ENCODE results near the gene MAP2K2.

The MAP2K2 gene

DNA sequence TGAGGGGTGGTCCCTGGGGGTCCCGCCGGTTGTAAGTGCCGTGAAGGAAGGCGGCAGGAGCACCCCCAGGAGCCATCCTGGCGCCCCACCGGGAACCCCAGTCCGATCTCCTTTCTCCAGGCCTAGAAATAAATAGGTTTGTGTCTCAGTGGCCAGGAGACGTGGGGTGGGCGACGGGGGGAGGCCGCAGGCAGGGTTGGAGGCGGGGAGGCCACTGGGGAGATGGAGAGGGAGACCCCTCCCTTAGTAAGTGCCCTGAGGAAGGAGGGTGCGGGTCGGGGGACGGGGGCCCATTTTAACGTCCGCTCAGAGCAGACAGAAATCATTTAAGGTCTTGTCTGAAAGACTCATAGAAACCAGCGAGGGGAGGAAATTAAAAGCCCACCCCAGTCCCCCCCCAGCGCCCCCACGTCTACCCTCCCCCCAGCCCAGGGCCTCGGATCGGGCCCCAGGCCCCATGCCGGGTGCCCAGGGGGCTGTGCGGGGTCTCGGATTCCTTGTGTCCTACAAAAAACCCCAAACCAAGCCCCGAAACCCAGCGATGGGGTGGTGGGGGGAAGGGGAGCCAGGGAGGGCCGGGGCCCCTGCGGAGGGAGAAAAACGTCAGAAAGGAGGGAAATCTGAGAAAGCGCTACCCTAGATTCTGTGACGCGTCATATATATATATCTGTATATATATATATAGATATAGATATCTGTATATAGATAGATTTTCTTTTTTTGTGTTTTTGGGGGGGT, 76.8 kb downstream of the MAP2K2 start:
- peak; percentile 35 for DNase-seq (ENCODE audit: low spot score)
- in situ Hi-C loops (cut with MboI; ENCODE audit: low pct_unique_long_range_greater_than_20kb, low sequenced_read_pairs, unreplicated experiment), result no loop called here
- TF ChIP-seq, protein P1, sequence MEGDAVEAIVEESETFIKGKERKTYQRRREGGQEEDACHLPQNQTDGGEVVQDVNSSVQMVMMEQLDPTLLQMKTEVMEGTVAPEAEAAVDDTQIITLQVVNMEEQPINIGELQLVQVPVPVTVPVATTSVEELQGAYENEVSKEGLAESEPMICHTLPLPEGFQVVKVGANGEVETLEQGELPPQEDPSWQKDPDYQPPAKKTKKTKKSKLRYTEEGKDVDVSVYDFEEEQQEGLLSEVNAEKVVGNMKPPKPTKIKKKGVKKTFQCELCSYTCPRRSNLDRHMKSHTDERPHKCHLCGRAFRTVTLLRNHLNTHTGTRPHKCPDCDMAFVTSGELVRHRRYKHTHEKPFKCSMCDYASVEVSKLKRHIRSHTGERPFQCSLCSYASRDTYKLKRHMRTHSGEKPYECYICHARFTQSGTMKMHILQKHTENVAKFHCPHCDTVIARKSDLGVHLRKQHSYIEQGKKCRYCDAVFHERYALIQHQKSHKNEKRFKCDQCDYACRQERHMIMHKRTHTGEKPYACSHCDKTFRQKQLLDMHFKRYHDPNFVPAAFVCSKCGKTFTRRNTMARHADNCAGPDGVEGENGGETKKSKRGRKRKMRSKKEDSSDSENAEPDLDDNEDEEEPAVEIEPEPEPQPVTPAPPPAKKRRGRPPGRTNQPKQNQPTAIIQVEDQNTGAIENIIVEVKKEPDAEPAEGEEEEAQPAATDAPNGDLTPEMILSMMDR (IDR thresholded peaks at IDR 0.05; ENCODE audit: extremely low read depth, insufficient read depth, missing control alignments), result no peak

DNA sequence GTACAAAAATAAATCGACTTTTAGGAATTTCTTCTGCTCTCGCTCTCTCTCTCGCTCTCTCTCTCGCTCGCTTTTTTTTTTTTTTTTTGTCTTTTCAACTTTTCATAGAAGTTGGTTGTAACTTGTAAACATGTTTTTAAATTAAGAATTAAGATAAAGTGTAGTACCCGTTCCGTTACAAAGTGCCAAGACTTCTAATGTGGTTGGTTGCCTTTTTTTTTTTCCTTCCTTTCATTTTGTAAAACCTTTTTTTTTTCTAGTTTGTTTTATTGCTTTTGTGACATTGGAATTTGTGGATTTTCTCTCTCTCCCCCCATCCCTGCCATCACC, 77.6 kb downstream of the MAP2K2 start:
- TF ChIP-seq, protein P1 (IDR thresholded peaks at IDR 0.05; ENCODE audit: extremely low read depth, insufficient read depth, missing control alignments), result no peak
- DNase-seq (ENCODE audit: low spot score), result no peak
- in situ Hi-C loops (cut with MboI; ENCODE audit: low pct_unique_long_range_greater_than_20kb, low sequenced_read_pairs, unreplicated experiment), result no loop called here

DNA sequence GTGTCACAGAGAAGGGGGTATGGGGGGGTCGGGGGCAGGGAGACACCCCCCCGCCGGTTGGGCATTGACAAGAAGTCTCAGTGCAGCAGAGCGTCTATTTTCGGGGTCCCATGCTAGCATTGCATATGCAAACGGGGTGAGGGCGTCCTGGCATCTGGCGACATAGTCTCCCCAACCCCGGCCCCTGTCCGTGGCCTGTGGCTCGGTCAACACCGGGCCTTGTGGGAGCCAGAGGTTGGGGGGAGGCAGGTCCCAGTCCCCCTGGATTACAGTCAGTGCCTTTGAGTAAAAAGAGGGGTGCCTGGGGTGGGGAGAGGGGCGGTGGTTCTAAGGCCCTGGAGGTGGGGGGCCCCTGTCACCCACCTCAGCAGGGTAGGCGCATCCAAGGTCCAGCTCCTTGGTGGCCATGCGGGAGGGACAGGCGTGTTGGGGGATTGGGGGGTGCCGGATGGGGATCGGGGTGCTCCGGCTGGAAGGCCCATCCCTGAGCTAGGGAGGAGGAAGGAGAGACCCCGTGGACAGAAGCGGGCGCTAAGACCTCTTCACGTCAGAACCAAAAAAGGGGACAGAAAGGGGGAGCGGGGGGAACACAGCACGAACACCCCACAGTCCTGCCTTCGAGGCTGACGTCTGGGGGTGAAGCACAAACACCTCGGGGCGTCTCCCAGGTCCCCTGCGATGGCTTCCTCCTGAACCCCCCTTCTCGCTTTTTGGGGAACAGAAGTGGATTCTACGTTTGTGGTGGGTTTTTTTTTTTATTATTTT, 78.1 kb downstream of the MAP2K2 start:
- peak; percentile 36 for DNase-seq (ENCODE audit: low spot score)
- in situ Hi-C loops (cut with MboI; ENCODE audit: low pct_unique_long_range_greater_than_20kb, low sequenced_read_pairs, unreplicated experiment), result no loop called here
- TF ChIP-seq, protein P1 (IDR thresholded peaks at IDR 0.05; ENCODE audit: extremely low read depth, insufficient read depth, missing control alignments), result no peak

DNA sequence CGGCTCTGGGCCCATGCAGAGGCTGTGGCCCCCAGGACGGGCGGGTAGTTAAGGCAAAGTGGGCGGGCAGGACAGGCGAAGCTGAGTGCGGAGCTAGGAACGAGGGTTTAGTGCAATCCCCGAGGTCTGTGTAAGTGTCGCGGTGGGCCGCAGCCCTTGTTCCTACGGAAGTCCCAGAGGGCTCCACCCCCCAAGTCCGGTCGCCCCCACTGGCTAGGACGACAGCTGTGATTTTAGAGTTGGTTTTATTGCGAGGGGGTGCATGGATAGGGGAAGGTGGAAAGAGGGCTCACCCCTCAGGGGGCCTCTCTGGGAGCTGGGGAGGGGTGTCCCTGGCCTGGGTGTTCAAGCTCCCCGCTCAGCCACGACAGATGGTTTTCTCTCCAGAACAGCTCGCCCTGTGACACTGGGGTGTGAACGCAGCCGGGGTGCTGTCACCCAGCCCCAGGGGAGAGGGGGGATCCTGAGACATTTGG, 78.9 kb downstream of the MAP2K2 start:
- in situ Hi-C loops (cut with MboI; ENCODE audit: low pct_unique_long_range_greater_than_20kb, low sequenced_read_pairs, unreplicated experiment), result no loop called here

DNA sequence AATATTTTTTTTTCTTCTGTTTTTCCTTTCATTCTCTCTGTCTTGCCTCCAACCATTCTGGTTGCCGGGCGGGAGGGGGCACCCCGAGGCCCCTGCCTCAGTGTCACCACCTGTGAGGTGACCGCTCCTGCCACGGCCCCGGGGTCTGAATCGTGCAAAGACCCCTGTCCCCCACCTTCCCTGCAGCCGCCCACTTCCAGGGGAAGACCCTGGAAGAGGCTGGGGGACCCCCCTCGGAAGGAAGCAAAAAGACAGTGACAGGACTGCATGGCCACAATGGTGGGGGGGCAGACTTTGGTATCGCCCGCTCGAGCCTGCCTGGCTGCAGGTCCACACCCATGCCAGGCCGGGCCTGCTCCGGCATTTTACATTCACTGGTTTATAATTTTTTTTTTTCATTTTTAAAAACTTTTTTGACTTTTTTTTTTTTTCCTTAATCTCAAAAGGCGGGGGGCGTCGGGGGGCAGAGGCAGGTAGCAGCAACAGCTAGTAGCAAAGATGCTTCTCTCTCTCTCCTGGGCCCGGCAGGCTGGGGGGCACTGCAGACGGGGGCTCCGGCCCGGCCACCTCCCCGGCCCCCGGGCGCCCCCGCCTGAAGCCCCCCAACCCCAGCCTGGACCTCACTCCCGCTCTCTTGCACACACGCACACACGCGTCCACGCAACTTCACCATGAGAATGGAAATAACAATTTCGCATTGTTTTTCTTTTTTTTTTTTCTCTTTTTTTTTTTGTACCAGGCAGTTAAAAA, 79.8 kb downstream of the MAP2K2 start:
- TF ChIP-seq, protein P1 (IDR thresholded peaks at IDR 0.05; ENCODE audit: extremely low read depth, insufficient read depth, missing control alignments), result no peak
- in situ Hi-C loops (cut with MboI; ENCODE audit: low pct_unique_long_range_greater_than_20kb, low sequenced_read_pairs, unreplicated experiment), result no loop called here
- DNase-seq (ENCODE audit: low spot score), result peak; percentile 38

More for the DNA sequence above, 78.9 kb downstream of the MAP2K2 start:
- TF ChIP-seq, protein P1 (IDR thresholded peaks at IDR 0.05; ENCODE audit: extremely low read depth, insufficient read depth, missing control alignments), result no peak
- peak; percentile 37 for DNase-seq (ENCODE audit: low spot score)

DNA sequence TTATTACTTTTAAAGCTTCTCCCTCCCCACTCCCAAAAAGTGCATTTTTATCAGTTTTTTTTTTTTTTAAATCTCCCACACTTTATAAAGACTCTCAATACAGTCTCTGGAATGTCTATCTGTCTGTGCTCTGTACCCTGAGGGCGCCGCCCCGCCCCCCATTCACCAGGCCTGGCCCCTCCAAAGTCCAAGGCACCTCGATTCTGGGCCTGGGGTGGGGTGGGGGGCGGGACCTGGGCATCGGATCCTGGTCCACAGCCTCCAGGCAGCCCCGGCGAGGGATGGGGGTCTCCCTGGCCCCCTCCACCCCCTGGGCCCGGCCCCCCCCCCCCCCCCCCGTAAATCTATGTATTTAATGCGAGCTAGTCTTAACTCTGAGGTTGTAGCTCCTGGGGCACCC, 80.5 kb downstream of the MAP2K2 start:
- in situ Hi-C loops (cut with MboI; ENCODE audit: low pct_unique_long_range_greater_than_20kb, low sequenced_read_pairs, unreplicated experiment), result no loop called here
- DNase-seq (ENCODE audit: low spot score), result peak; percentile 39
- TF ChIP-seq, protein P1 (IDR thresholded peaks at IDR 0.05; ENCODE audit: extremely low read depth, insufficient read depth, missing control alignments), result no peak

Data from GM13977 (cell line).